GM12864 (cell line): ENCODE data around the gene FBXO10.

Experiments
- DNase-seq: peaks from one replicate; pipeline ENCODE4 v3.0.0-alpha.2; 2011; ENCODE audit warnings: low read depth
- H3K4me3 ChIP-seq: 2 replicates; pipeline ENCODE4 v1.5.1; 2011; ENCODE audit warnings: mild to moderate bottlenecking, low read depth, low read length, control low read depth
- CTCF ChIP-seq: IDR thresholded peaks from 2 replicates; pipeline ENCODE4 v1.5.1; 2011; ENCODE audit warnings: low read depth, mild to moderate bottlenecking, moderate library complexity, low read length, control low read depth, inconsistent platforms; ENCODE audit errors: missing control alignments

FBXO10 gene

GRCh38 chr9:37554318-37554717, 21.9 kb downstream of the FBXO10 start:
- no peak for DNase-seq

GRCh38 chr9:37551888-37552287, 24.3 kb downstream of the FBXO10 start:
- no peak for TF ChIP-seq CTCF
- H3K4me3 ChIP-seq, result no peak overlapping the region

More at GRCh38 chr9:37554318-37554717, 21.9 kb downstream of the FBXO10 start:
- TF ChIP-seq CTCF, result no peak
- H3K4me3 ChIP-seq, result no peak overlapping the region

GRCh38 chr9:37551468-37551867, 24.7 kb downstream of the FBXO10 start:
- no peak for TF ChIP-seq CTCF
- H3K4me3 ChIP-seq, result no peak overlapping the region
- DNase-seq, result no peak

More at GRCh38 chr9:37551888-37552287, 24.3 kb downstream of the FBXO10 start:
- DNase-seq, result no peak

DNA sequence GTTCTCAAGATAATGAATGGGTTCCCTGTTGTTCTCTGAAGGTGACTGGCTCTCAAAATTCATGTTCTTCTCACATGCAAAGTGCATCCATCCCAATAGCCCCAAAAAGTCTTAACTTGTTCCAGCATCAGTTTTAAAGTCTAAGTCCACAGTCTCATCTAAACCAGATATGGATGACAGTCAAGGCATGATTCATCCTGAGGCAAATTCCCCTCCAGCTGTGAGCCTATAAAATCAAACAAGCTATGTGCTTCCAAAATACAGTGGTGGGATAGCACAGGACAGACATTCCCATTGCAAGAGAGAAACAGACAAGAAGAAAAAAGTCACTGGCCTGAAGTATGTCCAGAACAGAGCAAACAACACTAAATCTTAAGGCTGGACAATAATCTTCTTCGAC, 25.4 kb downstream of the FBXO10 start:
- H3K4me3 ChIP-seq, result no peak overlapping the region
- TF ChIP-seq CTCF, result no peak
- no peak for DNase-seq

GRCh38 chr9:37549527-37549926, 26.7 kb downstream of the FBXO10 start:
- TF ChIP-seq CTCF, result no peak
- H3K4me3 ChIP-seq, result no peak overlapping the region
- DNase-seq, result no peak

DNA sequence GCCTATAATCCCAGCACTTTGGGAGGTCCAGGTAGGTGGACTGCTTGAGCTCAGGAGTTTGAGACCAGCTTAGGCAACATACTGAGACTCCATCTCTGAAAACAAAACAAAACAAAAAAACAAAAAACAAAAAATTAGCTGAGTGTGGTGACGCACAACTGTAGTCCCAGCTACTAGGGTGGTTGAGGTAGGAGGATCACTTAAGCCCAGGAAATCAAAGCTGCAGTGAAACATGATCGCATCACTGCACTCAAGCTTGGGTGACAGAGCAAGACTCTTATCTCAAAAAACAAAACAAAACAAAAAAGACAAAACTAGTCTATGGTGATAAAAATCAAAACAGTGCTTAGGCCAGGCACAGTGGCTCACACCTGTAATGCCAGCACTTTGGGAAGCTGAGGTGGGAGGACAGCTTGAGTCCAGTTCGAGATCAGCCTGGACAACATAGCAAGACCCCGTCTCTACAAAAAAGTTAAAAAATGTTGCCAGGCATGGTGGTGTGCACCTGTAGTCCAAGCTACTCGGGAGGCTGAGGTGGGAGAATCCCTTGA, 28.8 kb downstream of the FBXO10 start:
- DNase-seq, result no peak
- no peak overlapping the region for H3K4me3 ChIP-seq
- TF ChIP-seq CTCF, result no peak

- H3K4me3 ChIP-seq, result no peak overlapping the region
- no peak for TF ChIP-seq CTCF
- DNase-seq, result no peak
Measured at GRCh38 chr9:37543468-37543867, 32.7 kb downstream of the FBXO10 start.
